NB4 (cell line): ENCODE data around the gene PRRC2C.

Experiments
- CTCF ChIP-seq: IDR thresholded peaks from one replicate; pipeline ENCODE4 v1.5.1; 2012; ENCODE audit warnings: low read depth, low read length
- MAX ChIP-seq: IDR thresholded peaks from 2 replicates; pipeline ENCODE4 v1.6.1; 2011; ENCODE audit warnings: low read depth, low read length
- MYC ChIP-seq: IDR thresholded peaks from 2 replicates; pipeline ENCODE4 v1.6.1; 2011; ENCODE audit warnings: low read depth, low read length
- POLR2A ChIP-seq: IDR thresholded peaks from 2 replicates; pipeline ENCODE4 v1.6.1; 2011; ENCODE audit warnings: mild to moderate bottlenecking; ENCODE audit not compliant: insufficient read length; ENCODE audit errors: extremely low read depth

GRCh38 chr1:171494076-171494475 is 8.7 kb downstream of the PRRC2C start:
- no peak for TF ChIP-seq CTCF
- no peak for TF ChIP-seq POLR2A
- TF ChIP-seq MYC: no peak
- no peak for TF ChIP-seq MAX
